ENCODE data around the gene LILRA2.

The LILRA2 gene

DNA sequence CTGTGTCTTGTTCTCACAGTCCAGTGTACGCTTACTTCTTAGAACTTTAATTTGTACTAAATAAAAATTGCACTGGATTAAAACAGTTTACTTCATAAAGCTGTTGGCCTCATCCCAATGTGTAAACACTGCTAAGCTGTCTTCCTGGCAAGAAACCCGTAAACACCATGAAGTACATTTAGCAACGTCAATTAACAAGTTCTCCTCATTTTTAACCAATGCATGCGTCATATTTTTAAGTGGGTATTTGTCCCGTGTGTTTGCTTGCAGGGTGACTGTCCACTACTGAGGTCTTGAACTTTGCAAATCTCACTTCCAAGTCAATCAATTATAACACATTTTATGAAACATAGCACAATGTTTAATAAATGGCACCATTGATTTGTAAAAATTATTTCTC, 42.7 kb upstream of the LILRA2 start:
- TF ChIP-seq SPI1 (IDR thresholded peaks at IDR 0.05; ENCODE audit: borderline replicate concordance, low read depth), result no peak
- no peak for TF ChIP-seq POLR2AphosphoS5 (IDR thresholded peaks at IDR 0.05; ENCODE audit: low read depth)
- TF ChIP-seq, protein P1, sequence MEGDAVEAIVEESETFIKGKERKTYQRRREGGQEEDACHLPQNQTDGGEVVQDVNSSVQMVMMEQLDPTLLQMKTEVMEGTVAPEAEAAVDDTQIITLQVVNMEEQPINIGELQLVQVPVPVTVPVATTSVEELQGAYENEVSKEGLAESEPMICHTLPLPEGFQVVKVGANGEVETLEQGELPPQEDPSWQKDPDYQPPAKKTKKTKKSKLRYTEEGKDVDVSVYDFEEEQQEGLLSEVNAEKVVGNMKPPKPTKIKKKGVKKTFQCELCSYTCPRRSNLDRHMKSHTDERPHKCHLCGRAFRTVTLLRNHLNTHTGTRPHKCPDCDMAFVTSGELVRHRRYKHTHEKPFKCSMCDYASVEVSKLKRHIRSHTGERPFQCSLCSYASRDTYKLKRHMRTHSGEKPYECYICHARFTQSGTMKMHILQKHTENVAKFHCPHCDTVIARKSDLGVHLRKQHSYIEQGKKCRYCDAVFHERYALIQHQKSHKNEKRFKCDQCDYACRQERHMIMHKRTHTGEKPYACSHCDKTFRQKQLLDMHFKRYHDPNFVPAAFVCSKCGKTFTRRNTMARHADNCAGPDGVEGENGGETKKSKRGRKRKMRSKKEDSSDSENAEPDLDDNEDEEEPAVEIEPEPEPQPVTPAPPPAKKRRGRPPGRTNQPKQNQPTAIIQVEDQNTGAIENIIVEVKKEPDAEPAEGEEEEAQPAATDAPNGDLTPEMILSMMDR (IDR thresholded peaks at IDR 0.05; ENCODE audit: insufficient read depth, low read length), result no peak
- TF ChIP-seq GABPA (IDR thresholded peaks at IDR 0.05; ENCODE audit: low read depth), result no peak
- TF ChIP-seq, protein P2, sequence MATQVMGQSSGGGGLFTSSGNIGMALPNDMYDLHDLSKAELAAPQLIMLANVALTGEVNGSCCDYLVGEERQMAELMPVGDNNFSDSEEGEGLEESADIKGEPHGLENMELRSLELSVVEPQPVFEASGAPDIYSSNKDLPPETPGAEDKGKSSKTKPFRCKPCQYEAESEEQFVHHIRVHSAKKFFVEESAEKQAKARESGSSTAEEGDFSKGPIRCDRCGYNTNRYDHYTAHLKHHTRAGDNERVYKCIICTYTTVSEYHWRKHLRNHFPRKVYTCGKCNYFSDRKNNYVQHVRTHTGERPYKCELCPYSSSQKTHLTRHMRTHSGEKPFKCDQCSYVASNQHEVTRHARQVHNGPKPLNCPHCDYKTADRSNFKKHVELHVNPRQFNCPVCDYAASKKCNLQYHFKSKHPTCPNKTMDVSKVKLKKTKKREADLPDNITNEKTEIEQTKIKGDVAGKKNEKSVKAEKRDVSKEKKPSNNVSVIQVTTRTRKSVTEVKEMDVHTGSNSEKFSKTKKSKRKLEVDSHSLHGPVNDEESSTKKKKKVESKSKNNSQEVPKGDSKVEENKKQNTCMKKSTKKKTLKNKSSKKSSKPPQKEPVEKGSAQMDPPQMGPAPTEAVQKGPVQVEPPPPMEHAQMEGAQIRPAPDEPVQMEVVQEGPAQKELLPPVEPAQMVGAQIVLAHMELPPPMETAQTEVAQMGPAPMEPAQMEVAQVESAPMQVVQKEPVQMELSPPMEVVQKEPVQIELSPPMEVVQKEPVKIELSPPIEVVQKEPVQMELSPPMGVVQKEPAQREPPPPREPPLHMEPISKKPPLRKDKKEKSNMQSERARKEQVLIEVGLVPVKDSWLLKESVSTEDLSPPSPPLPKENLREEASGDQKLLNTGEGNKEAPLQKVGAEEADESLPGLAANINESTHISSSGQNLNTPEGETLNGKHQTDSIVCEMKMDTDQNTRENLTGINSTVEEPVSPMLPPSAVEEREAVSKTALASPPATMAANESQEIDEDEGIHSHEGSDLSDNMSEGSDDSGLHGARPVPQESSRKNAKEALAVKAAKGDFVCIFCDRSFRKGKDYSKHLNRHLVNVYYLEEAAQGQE (IDR thresholded peaks at IDR 0.05; ENCODE audit: insufficient replicate concordance, low read depth), result no peak
- Histone ChIP-seq H3K27ac (replicated peaks) (no peak overlapping the region), H3K27me3 (ENCODE audit: insufficient read depth, poor library complexity, severe bottlenecking) (peaks cover 31% of the 10 kb centered on the region), H3K4me3 (replicated peaks; ENCODE audit: insufficient read depth, low read length) (no peak overlapping the region)
- no peak for DNase-seq (ENCODE audit: low read depth in 1 of 2, low spot score in 1 of 2)

DNA sequence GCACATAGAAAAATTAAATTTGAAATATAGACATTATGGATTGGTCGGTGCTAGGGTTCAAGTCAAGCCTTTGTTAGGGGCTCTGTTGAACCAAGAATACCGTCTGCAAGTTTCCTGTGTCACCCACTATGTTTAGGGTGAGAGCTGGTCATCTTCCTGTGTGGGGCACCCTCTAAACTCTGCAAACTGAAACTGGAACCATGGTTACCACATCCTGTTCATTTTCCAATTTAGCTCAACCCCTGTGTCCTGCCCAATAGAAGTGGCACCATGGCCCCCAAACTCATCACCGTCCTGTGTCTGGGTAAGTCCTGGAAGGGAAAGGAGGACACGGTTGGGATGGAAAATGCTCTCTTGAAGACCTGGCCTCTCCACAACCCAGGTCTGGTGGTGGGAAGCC, 41.1 kb upstream of the LILRA2 start:
- no peak overlapping the region for H3K27ac ChIP-seq (replicated peaks)
- H3K27me3 ChIP-seq (ENCODE audit: insufficient read depth, poor library complexity, severe bottlenecking), result peaks cover 39% of the 10 kb centered on the region
- no peak for DNase-seq (ENCODE audit: low read depth in 1 of 2, low spot score in 1 of 2)
- H3K4me3 ChIP-seq (replicated peaks; ENCODE audit: insufficient read depth, low read length), result no peak overlapping the region
- TF ChIP-seq GABPA (IDR thresholded peaks at IDR 0.05; ENCODE audit: low read depth) (no peak), POLR2AphosphoS5 (IDR thresholded peaks at IDR 0.05; ENCODE audit: low read depth) (no peak), SPI1 (IDR thresholded peaks at IDR 0.05; ENCODE audit: borderline replicate concordance, low read depth) (no peak)
- TF ChIP-seq, protein P1 (IDR thresholded peaks at IDR 0.05; ENCODE audit: insufficient read depth, low read length), result no peak
- TF ChIP-seq, protein P2 (IDR thresholded peaks at IDR 0.05; ENCODE audit: insufficient replicate concordance, low read depth), result no peak

DNA sequence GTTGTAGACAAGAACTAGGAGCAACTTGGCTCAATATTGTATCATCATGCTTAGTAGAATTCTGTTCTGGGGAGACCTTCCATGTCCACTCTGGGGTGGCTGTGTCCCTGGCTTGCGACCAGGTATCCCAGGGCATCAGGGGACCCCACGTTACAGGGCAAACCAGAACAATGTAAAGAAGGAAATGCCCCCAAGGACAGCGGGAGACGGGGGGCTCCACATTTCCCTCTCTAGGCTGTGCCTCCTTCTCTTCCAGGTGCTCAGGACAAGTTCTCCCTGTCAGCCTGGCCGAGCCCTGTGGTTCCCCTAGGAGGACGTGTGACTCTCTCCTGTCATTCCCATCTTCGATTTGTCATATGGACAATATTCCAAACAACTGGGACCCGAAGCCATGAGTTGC, 40.1 kb upstream of the LILRA2 start:
- H3K27me3 ChIP-seq (ENCODE audit: insufficient read depth, poor library complexity, severe bottlenecking), result peaks cover 39% of the 10 kb centered on the region
- TF ChIP-seq POLR2AphosphoS5 (IDR thresholded peaks at IDR 0.05; ENCODE audit: low read depth) (no peak), GABPA (IDR thresholded peaks at IDR 0.05; ENCODE audit: low read depth) (no peak), SPI1 (IDR thresholded peaks at IDR 0.05; ENCODE audit: borderline replicate concordance, low read depth) (no peak)
- TF ChIP-seq, protein P1 (IDR thresholded peaks at IDR 0.05; ENCODE audit: insufficient read depth, low read length), result no peak
- TF ChIP-seq, protein P2 (IDR thresholded peaks at IDR 0.05; ENCODE audit: insufficient replicate concordance, low read depth), result no peak

More for the DNA sequence above, 40.1 kb upstream of the LILRA2 start:
- no peak for DNase-seq (ENCODE audit: low read depth in 1 of 2, low spot score in 1 of 2)
- no peak overlapping the region for H3K27ac ChIP-seq (replicated peaks)
- no peak overlapping the region for H3K4me3 ChIP-seq (replicated peaks; ENCODE audit: insufficient read depth, low read length)
